ENCODE results near the gene FITM2. TPM values are rescaled to one million over a fixed set of nuclear protein-coding genes. Genes with fewer than 3 reads are reported as not detected.

FITM2 gene
- total and polyA plus RNA-seq, 2 donors (not counting 1 experiment from before 2014, with no cell fraction given) = 2.0 to 4.3 TPM

DNA sequence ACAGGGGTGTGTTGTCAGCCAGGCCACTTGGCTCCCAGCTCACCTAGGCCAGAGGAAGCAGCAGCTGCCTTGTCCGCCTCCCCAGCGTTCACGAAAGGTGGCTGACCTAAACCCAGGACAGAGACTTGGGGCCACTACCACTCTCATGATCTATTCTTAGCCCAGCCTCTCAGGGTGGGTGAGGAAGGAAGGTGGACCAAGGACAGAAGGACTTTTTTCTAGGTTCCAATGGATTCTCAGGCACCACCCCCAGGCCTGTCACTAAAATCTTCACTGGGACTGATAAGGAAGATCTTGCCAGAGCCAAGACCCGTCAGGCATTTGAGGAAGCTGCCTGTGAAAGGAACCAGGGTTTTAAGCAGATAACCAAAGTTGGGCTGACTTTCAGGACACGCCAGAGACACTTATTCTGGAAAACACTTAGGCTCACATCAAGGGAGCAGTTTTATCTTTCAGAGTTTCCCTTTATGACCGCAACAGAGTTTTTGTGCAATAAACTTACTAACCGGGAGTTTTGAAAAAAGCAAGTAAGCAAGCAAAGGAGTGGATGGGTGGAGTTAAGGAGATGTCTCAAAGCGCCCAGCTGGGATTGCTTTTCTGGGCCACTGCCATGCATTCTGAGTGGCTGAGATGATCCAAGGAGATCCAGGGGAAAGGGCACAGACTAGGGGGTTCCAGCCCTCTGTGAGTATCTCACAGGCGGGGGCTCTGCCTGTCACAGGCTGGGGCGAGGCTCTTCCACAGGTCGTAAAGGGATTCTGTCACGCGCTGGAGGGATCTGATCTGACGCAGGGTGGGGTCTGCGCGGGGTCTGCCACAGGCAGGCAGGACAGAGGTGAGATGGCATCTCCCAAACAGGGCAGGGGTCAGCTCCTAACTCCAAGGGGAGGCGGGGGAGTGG lies 989 bp downstream of the FITM2 start:
- H3K9ac ChIP-seq (ENCODE audit: low read length) = peak overlapping the region; percentile 90
- peak overlapping the region; percentile 82 for H3K27ac Mint-ChIP-seq
- intact Hi-C loops (cut with micrococcal nuclease) = loop anchor here (5.0 kb wide), 2 partner anchors 577 to 853 kb away; partner anchors contain the start of genes SRSF6 and YWHAB

More for the DNA sequence above, 989 bp downstream of the FITM2 start:
- H3K36me3 ChIP-seq (replicated peaks in 1 of 2; ENCODE audit: control extremely low read depth in 1 of 2, control insufficient read depth in 1 of 2, extremely low read depth in 1 of 2, insufficient read depth in 2 of 2, low read length in 1 of 2) = peaks cover 0 to 2% of the 10 kb centered on the region in 2 experiments
- peaks cover 10 to 16% of the 10 kb centered on the region in 2 donors for H3K4me1 ChIP-seq (ENCODE audit: control insufficient read depth in 2 of 2, insufficient read depth in 2 of 2, low read length in 2 of 2)
- H3K4me2 ChIP-seq (replicated peaks; ENCODE audit: low read depth, low read length, poor library complexity, severe bottlenecking) = peak overlapping the region; percentile 85
- Mint-ChIP-seq H3K27me3 (peaks cover 5% of the 10 kb centered on the region), H3K9me3 (ENCODE audit: insufficient read depth) (no peaks in the 10 kb centered on the region), H3K4me3 (peak overlapping the region; percentile 95), H3K4me1 (peaks cover 22% of the 10 kb centered on the region)
- H3K79me2 ChIP-seq (ENCODE audit: control insufficient read depth, insufficient read depth, low read length) = peaks cover 24% of the 10 kb centered on the region
- peak; percentile 8 for DNase-seq
- no peaks in the 10 kb centered on the region for H4K20me1 ChIP-seq (ENCODE audit: control insufficient read depth, insufficient read depth, low read length, poor library complexity, severe bottlenecking)
- ChIA-PET CTCF (interaction anchor here (0.8 to 7.4 kb wide), 8 partner anchors 8 to 771 kb away, joined by 3 to 216 read pairs (median 6); partner anchors contain the start of gene OSER1), POLR2A (no interaction called here)
- no peaks in the 10 kb centered on the region for H3K9me3 ChIP-seq (ENCODE audit: control extremely low read depth in 1 of 3, control insufficient read depth in 2 of 3, insufficient read depth in 1 of 3, low read length in 2 of 3)
- H3K27ac ChIP-seq (ENCODE audit: low read length in 2 of 2) = no peak overlapping the region
- 16% methylated on average over 13 of the region's 17 CpGs for WGBS (ENCODE audit: insufficient coverage)
- TF ChIP-seq, protein P1, sequence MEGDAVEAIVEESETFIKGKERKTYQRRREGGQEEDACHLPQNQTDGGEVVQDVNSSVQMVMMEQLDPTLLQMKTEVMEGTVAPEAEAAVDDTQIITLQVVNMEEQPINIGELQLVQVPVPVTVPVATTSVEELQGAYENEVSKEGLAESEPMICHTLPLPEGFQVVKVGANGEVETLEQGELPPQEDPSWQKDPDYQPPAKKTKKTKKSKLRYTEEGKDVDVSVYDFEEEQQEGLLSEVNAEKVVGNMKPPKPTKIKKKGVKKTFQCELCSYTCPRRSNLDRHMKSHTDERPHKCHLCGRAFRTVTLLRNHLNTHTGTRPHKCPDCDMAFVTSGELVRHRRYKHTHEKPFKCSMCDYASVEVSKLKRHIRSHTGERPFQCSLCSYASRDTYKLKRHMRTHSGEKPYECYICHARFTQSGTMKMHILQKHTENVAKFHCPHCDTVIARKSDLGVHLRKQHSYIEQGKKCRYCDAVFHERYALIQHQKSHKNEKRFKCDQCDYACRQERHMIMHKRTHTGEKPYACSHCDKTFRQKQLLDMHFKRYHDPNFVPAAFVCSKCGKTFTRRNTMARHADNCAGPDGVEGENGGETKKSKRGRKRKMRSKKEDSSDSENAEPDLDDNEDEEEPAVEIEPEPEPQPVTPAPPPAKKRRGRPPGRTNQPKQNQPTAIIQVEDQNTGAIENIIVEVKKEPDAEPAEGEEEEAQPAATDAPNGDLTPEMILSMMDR (IDR thresholded peaks at IDR 0.05) = no peak
- no peak for TF ChIP-seq EZH2 (IDR thresholded peaks at IDR 0.05; ENCODE audit: borderline replicate concordance, insufficient read depth, low read depth, low read length, poor library complexity, severe bottlenecking)
- ATAC-seq (ENCODE audit: low read depth) = no peak
- H3K27me3 ChIP-seq (replicated peaks in 1 of 4; ENCODE audit: control extremely low read depth in 1 of 4, control insufficient read depth in 3 of 4, insufficient read depth in 4 of 4, low read length in 3 of 4) = no peaks in the 10 kb centered on the region
- peak overlapping the region; percentile 98 for H2AFZ ChIP-seq (ENCODE audit: insufficient read depth, low read depth, low read length, poor library complexity, severe bottlenecking)
- peak overlapping the region; percentile 62 to 96 (median 95) for H3K4me3 ChIP-seq (ENCODE audit: control extremely low read depth in 1 of 5, extremely low read depth in 1 of 5, insufficient read depth in 1 of 5, low read depth in 2 of 5, low read length in 4 of 5)
